ENCODE results near the gene PNPLA8.

GRCh38 chr7:108441392-108441955 is 84.5 kb downstream of the PNPLA8 start:
- no peak for TF ChIP-seq CTCF (conservative IDR thresholded peaks at IDR 0.05; ENCODE audit: low read depth, low read length)
- no peak for TF ChIP-seq EZH2 (IDR thresholded peaks at IDR 0.05; ENCODE audit: low read length, unreplicated experiment)
- no peak for TF ChIP-seq EZH2phosphoT487 (IDR thresholded peaks at IDR 0.05; ENCODE audit: borderline replicate concordance, low read length)
